Activated CD4-positive, CD25-positive, alpha-beta regulatory T cell (primary cell): ENCODE data around the gene CYP27B1.

Source experiments
- DNase-seq, 4 experiments: peaks; one replicate each; lab custom pipeline; 2025; lab: John Stamatoyannopoulos, UW

CYP27B1 gene

DNA sequence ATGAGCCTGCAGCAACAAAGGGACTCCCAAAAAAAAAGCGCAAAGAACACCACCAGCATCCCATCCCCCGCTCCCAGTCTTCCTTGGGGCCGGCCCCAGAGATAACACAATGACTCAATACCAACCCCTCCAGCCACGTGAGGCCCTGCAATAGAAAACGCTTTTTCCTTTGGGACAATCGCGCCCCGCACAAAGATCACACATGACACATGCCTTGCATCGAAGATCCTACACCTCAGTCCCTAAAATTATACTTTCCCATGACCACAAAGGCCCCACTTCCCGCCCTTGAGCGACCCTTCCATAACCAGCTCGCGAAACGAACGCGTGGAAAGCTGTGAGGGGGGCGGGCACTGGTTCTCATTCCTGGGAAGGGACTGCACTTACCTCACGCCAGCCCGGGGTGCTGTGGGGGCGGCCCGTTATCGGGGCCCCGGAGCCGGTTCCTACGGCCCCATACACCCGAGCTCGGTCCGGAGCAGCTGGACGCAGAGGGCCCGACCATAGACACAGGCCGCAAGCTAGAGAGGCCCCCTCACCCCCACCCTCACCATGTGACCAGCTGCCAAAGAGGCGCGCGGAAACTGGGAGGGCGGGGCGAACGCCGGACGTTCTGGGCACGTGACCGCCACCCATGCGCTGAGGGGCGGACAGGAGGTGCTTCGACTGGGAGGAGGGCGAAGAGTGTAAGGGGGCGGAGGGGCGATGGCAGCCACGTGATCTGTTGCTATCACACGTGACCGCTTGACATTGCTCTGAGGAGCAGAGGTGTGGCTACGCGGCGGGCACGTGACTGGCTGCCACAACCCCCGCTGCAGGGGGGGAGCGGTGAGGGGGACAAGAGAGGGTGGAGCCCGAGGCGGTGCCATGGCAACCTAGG is 14.8 kb downstream of the CYP27B1 start, which contains the start of gene CDK4:
Gene CDK4, minus strand, starts transcription at position 523 of the 880 bp plus-strand sequence. CDS start 593 bp downstream, outside the sequence.
- DNase-seq: peak; percentile 95 to 98 (median 97)

- DNase-seq: no peak
These were observed 15.5 kb downstream of the CYP27B1 start for GRCh38 chr12:57751432-57751787.

GRCh38 chr12:57750561-57751431 is 16.1 kb downstream of the CYP27B1 start:
- no peak for DNase-seq

GRCh38 chr12:57749061-57749460 is 17.8 kb downstream of the CYP27B1 start:
- no peak for DNase-seq

DNA sequence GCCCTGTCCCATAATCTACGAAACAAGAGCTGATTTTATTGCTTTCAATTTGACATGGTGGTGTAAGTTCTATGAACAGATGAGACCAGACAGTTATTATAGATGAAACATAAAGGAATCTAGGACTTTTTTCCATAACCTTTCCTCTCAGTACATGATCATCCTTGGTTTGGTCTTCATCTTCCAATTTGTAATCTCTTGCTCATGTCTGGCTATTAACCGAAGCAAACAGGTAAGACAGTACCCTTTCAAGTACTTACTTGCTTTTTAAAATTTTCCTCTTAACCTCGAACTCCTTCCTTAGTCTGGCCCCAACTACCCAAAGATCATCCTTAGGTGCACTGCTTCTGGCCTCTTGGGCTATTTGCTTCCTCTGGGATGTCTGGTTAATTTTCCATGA is 20.9 kb downstream of the CYP27B1 start:
- no peak for DNase-seq

GRCh38 chr12:57745485-57745881 is 21.4 kb downstream of the CYP27B1 start:
- no peak for DNase-seq

DNA sequence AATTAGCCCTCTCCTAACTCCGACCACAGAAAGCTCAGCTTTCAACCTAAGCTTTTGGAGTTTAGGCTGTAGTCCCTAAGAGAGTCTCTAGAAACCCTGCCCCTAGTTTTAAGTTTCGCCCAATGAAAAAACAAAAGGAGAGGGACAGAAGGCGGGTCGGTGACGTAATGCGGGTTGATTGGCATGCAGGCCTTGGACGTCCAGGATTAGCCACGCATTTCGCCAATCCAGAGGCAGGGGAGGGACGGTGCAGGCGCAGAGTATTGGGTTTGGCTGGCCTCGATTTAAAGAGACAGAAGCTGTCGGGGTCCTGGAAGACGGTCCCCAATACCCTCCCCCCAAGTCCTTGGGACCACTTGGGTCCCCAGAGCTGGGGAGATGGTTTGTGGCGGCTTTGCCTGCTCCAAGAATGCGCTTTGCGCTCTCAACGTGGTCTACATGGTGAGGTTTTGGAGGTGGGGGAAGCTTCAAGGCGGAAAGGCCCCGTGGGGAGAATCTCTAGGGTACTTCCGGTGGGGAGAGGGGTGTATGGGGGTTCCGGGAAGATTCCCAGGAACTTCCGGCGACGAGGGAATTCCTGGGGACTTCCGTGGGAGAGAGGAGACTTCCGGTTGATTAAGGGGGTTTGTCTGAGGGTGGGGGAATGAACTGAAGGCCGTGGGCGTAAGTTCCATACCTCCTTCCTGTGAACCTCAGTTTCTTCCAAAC is 21.9 kb downstream of the CYP27B1 start, which contains the start of gene TSPAN31:
Gene TSPAN31, plus strand, starts transcription at position 263 of the 708 bp plus-strand sequence. Its CDS starts 116 bp downstream, at position 379.
- peak; percentile 75 to 88 (median 84) for DNase-seq

GRCh38 chr12:57744194-57744776 is 22.6 kb downstream of the CYP27B1 start:
- DNase-seq: peak in 2 of 4 experiments; percentile 29 to 44

DNA sequence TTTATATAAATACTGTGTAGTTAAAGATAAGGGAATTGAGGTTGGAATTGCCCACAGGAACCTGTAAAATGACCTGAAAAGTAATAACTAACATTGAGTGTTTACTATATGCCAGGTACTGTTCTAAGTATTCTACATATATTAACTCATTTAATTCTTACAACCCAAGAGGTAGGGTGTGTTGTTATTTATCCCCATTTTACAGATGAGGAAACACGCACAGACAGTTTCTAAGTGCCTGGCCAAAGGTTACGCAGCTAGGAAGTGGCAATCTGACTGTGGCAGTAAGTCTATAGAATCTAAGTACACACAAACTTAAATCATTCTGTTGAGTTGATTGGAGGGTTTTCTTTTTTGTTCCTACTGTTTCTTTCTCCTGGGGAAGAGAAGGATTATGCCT is 23.1 kb downstream of the CYP27B1 start:
- DNase-seq: no peak

- DNase-seq: peak; percentile 30 to 65 (median 54)
These were observed 24.8 kb downstream of the CYP27B1 start for GRCh38 chr12:57741844-57742738.

DNA sequence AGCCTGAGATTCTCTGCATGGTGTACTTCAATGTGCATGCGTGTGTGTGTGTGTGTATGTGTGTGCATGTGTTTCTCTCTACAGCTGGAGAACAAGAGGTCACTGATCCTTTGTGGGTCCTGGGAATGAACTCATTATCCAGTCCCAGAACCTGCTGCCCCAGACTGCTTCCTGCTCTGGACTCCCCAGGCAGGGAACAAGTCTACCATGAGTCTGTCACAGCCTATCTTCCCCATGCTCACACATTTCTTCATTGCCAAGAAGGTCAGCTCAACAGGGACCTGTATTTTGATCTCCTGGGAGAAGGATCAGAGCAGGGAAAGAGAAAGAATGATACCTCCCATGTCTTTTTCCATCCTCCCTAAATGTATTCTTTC is 25.5 kb downstream of the CYP27B1 start:
- DNase-seq: no peak

- DNase-seq: peak; percentile 17 to 77 (median 49)
These were observed 26.0 kb downstream of the CYP27B1 start for GRCh38 chr12:57740656-57741412.

- DNase-seq: no peak
These were observed 26.9 kb downstream of the CYP27B1 start for GRCh38 chr12:57739914-57740538.

GRCh38 chr12:57739387-57739786 is 27.5 kb downstream of the CYP27B1 start:
- no peak for DNase-seq

- no peak for DNase-seq
These were observed 28.1 kb downstream of the CYP27B1 start, which contains the start of gene AGAP2 for GRCh38 chr12:57738661-57739237. Gene AGAP2, minus strand, starts transcription at chr12:57738742. Its CDS starts 496 bp downstream, at chr12:57738246.

DNA sequence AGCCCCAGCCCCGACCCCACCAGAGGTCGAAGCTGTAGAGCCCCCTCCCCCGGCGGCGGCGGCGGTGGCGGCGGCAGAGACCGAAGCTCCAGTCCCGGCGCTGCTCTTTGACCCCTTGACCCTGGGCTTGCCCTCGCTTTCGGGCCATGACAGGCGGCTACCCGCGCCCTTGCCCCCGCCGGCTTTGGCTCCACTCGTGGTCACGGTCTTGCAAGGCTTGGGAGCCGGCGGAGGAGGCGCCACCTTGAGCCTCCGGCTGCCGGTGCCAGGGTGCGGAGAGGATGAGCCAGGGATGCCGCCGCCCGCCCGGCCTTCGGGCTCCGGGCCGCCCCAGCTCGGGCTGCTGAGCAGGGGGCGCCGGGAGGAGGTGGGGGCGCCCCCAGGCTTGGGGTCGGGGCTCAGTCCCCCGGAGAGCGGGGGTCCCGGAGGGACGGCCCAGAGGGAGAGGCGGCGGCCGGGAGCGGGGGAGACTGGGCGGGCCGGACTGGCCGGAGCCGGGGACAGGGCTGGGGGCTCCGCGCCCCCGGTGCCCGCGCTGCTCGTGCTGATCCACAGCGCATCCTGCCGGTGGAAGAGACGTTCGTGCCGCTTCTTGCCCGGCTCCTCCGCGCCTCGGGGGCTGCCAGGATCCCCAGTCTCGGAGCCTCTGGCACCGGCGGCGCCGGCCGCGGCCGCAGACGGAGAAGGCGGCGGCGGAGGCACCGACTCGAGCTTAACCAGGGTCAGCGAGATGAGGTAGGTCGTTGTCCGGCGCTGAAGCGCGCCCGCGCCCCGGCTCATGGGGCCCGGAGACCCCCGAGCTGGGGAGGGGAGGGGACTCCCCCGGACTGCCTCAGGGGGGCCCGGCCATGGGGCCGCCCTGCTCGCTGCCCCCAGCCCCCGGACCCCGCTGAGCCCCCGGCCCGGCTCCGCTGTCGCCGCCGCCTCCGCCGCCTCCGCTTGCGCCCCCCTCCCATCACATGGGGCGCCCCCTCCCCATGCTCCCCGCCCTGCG is 29.1 kb downstream of the CYP27B1 start:
- DNase-seq: no peak

GRCh38 chr12:57736741-57737466 is 30.0 kb downstream of the CYP27B1 start:
- no peak for DNase-seq
